Natural killer cell (primary cell): ENCODE measurements around the gene SLC16A13. TPM values are rescaled to one million over a fixed set of nuclear protein-coding genes. Genes with fewer than 3 reads are reported as not detected.
A peak's percentile ranks its signal among the peaks of the same experiment; 100 is the strongest.

ENCODE experiments used
- ATAC-seq, 3 donors: fragments of 150-1000 bp in 2 of 3; fragments of 200-7000 bp in 1 of 3; cut with Tn5 transposase; 1 replicate in 1 of 3; 2 replicates in 2 of 3; pipeline ENCODE4 v1.10.0; 2021; ENCODE audit warnings: mild to moderate bottlenecking in 2 of 3, moderate library complexity in 2 of 3
- DNase-seq, 2 donors: peaks; one replicate each; pipeline versions ENCODE4 v3.0.0 to v3.0.0-alpha.2; 2013 to 2021; ENCODE audit warnings: mixed read lengths in 1 of 2
- H3K27ac ChIP-seq: one replicate; pipeline ENCODE4 v1.5.1; 2013; ENCODE audit warnings: mild to moderate bottlenecking, low read length
- H3K27me3 ChIP-seq: one replicate; pipeline ENCODE4 v1.6.1; 2013; ENCODE audit warnings: low read length; ENCODE audit not compliant: control insufficient read depth, insufficient read depth
- H3K36me3 ChIP-seq: one replicate; pipeline ENCODE4 v1.6.1; 2013; ENCODE audit warnings: low read length; ENCODE audit not compliant: control insufficient read depth, insufficient read depth
- H3K4me1 ChIP-seq: one replicate; pipeline ENCODE4 v1.6.1; 2013; ENCODE audit warnings: low read length; ENCODE audit not compliant: control insufficient read depth, insufficient read depth
- H3K4me3 ChIP-seq: one replicate; pipeline ENCODE4 v1.5.1; 2013; ENCODE audit warnings: low read length
- H3K9me3 ChIP-seq: one replicate; pipeline ENCODE4 v1.6.1; 2013; ENCODE audit warnings: low read length; ENCODE audit not compliant: control insufficient read depth, insufficient read depth
- H3K27ac Mint-ChIP-seq, 2 donors: one replicate each; pipeline ENCODE4 v1.8.0; 2022; ENCODE audit warnings: mild to moderate bottlenecking in 2 of 2, mixed read lengths in 2 of 2, moderate library complexity in 1 of 2
- H3K27me3 Mint-ChIP-seq, 2 donors: one replicate each; pipeline ENCODE4 v1.8.0; 2022; ENCODE audit warnings: low read depth in 2 of 2, mixed read lengths in 2 of 2
- H3K36me3 Mint-ChIP-seq: one replicate; pipeline ENCODE4 v1.8.0; 2022; ENCODE audit warnings: mixed read lengths
- H3K4me1 Mint-ChIP-seq, 2 donors: one replicate each; pipeline ENCODE4 v1.8.0; 2022; ENCODE audit warnings: mixed read lengths in 2 of 2
- H3K4me3 Mint-ChIP-seq: one replicate; pipeline ENCODE4 v1.8.0; 2022; ENCODE audit warnings: mild to moderate bottlenecking, moderate library complexity, mixed read lengths
- H3K9me3 Mint-ChIP-seq, 2 donors: one replicate each; pipeline ENCODE4 v1.8.0; 2022; ENCODE audit warnings: mixed read lengths in 2 of 2
- WGBS: methylation state at CpG from one replicate; pipeline ENCODE4 v1.1.7; 2013; ENCODE audit warnings: missing lambda C conversion rate; ENCODE audit not compliant: insufficient coverage; 5-methylcytosine and 5-hydroxymethylcytosine counted together
- intact Hi-C: fragments of 100-400 bp; cut with micrococcal nuclease; formaldehyde crosslinking; loops from one replicate; pipeline ENCODE4 v1.14.2; 2022
- total RNA-seq, 4 donors: library from RNA; stranded (reverse); fragments of 120-200 nt in 1 of 4; gene quantifications; one replicate each; pipeline versions ENCODE4 v1.2.3 to v1.2.4, GENCODE V29; 2013 to 2022
- TF ChIP-seq, protein P1 (sequence below): fragments of 200-600 bp; IDR thresholded peaks from one replicate; pipeline ENCODE4 v1.8.0; 2022; ENCODE audit warnings: antibody characterized with exemption

Gene SLC16A13
- total RNA-seq, 3 donors from 2014 or later (not counting 1 experiment from before 2014, with no cell fraction given): 4.8 to 7.0 (median 6.0) TPM

DNA sequence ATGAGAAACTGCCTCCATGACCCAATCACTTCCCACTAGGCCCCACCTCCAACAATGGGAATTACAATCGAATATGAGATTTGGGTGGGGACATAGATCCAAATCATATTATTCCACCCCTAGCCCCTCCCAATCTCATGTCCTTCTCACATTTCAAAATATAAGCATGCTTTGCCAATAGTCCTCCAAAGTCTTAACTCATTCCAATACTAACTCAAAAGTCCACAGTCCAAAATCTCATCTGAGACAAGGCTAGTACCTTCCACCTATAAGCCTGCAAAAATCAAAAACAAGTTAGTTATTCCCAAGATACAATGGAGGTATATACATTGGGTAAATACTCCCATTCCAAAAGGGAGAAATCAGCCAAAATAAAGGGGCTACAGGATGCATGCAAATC is 31.4 kb downstream of the SLC16A13 start:
- Histone ChIP-seq H3K27me3 (no peaks in the 10 kb centered on the region), H3K36me3 (no peaks in the 10 kb centered on the region), H3K4me3 (no peak overlapping the region), H3K4me1 (no peaks in the 10 kb centered on the region), H3K9me3 (peaks cover 13% of the 10 kb centered on the region), H3K27ac (no peak overlapping the region)
- intact Hi-C loops: no loop called here
- Mint-ChIP-seq H3K27me3 (peaks cover 0 to 12% of the 10 kb centered on the region in 2 donors), H3K9me3 (peaks cover 8% of the 10 kb centered on the region in 2 donors), H3K27ac (no peak overlapping the region), H3K4me3 (no peak overlapping the region), H3K4me1 (peaks cover 0 to 6% of the 10 kb centered on the region in 2 donors), H3K36me3 (peaks cover 12% of the 10 kb centered on the region)
- 100% methylated on average over 1 of the region's 1 CpG for WGBS
- TF ChIP-seq, protein P1, sequence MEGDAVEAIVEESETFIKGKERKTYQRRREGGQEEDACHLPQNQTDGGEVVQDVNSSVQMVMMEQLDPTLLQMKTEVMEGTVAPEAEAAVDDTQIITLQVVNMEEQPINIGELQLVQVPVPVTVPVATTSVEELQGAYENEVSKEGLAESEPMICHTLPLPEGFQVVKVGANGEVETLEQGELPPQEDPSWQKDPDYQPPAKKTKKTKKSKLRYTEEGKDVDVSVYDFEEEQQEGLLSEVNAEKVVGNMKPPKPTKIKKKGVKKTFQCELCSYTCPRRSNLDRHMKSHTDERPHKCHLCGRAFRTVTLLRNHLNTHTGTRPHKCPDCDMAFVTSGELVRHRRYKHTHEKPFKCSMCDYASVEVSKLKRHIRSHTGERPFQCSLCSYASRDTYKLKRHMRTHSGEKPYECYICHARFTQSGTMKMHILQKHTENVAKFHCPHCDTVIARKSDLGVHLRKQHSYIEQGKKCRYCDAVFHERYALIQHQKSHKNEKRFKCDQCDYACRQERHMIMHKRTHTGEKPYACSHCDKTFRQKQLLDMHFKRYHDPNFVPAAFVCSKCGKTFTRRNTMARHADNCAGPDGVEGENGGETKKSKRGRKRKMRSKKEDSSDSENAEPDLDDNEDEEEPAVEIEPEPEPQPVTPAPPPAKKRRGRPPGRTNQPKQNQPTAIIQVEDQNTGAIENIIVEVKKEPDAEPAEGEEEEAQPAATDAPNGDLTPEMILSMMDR: no peak
- DNase-seq (no peak), ATAC-seq (no peak)

DNA sequence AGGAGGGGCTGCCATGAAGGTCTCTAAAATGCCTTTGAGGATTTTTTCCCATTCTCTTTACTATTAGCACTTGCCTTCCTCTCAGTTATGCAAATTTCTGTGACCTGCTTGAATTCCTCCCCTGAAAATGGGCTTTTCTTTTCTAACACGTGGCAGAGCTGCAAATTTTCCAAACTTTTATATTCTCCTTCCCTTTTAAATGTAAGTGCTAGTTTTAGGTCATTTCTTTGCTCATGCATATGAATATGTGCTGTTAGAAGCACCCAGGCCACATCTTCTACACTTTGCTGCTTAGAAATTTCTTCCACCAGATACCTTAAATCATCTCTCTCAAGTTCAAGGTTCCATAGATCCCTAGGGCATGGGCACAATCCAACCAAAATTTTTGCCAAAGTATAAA is 32.5 kb downstream of the SLC16A13 start:
- Mint-ChIP-seq H3K9me3 (peaks cover 8% of the 10 kb centered on the region in 2 donors), H3K27me3 (peaks cover 0 to 12% of the 10 kb centered on the region in 2 donors)
- ATAC-seq: no peak

DNA sequence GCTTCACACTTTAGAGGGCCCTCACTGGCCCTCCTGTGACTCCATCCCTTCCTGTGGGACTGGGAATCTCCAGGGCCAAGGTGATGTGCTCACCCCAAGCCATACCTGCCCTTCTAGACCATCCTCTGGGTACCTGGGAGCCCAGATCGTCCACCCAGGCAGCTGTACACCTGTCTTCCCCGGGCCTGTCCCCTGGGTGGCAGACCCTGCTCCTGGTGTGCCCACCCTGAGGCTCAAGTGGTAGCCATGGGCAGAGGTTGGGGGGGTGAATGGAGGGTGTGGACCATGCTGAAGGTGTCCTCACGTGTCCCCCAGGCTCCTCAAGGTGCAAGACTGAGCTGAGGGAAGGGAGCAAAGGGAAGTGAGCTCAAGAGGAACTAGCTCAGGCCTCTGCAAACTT is 34.9 kb downstream of the SLC16A13 start:
- Mint-ChIP-seq H3K9me3 (peaks cover 8% of the 10 kb centered on the region in 2 donors), H3K36me3 (peaks cover 12% of the 10 kb centered on the region), H3K4me3 (no peak overlapping the region), H3K27ac (no peak overlapping the region), H3K4me1 (peaks cover 0 to 6% of the 10 kb centered on the region in 2 donors), H3K27me3 (peaks cover 0 to 4% of the 10 kb centered on the region in 2 donors)
- H3K4me3 ChIP-seq: no peak overlapping the region
- DNase-seq (no peak), ATAC-seq (no peak)
- TF ChIP-seq, protein P1: no peak
- H3K36me3 ChIP-seq: no peaks in the 10 kb centered on the region
- no peaks in the 10 kb centered on the region for H3K4me1 ChIP-seq
- H3K27me3 ChIP-seq: no peaks in the 10 kb centered on the region
- WGBS: 76% methylated on average over 3 of the region's 3 CpGs
- H3K9me3 ChIP-seq: peaks cover 13% of the 10 kb centered on the region
- intact Hi-C loops: no loop called here
- H3K27ac ChIP-seq: no peak overlapping the region

More for the DNA sequence above, 32.5 kb downstream of the SLC16A13 start:
- Mint-ChIP-seq H3K36me3 (peaks cover 12% of the 10 kb centered on the region), H3K27ac (no peak overlapping the region), H3K4me1 (peaks cover 0 to 6% of the 10 kb centered on the region in 2 donors), H3K4me3 (no peak overlapping the region)
- no peak overlapping the region for H3K27ac ChIP-seq
- H3K4me3 ChIP-seq: no peak overlapping the region
- intact Hi-C loops: no loop called here
- TF ChIP-seq, protein P1: no peak
- H3K4me1 ChIP-seq: no peaks in the 10 kb centered on the region
- no peaks in the 10 kb centered on the region for H3K36me3 ChIP-seq
- peaks cover 13% of the 10 kb centered on the region for H3K9me3 ChIP-seq
- no peaks in the 10 kb centered on the region for H3K27me3 ChIP-seq
- WGBS: no CpG with 5 or more reads among the region's 1 CpG
- no peak for DNase-seq

DNA sequence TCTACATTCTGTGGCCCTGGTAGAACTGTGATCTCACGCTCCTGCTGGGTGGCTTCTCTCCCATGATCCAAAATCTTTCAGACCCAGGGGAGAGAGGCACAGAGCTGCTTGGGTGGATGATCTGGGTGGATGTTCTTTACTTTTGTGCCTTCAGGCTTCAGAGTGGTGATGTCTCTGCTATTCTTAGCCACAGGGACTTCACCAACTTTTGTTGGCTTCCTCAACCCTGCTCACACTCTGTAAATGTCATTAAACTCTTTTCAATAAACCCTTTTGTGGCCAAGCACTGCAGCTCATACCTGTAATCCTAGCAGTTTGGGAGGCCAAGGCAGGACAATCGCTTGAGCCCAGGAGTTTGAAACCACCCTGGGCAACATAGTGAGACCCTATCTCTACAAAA is 36.6 kb downstream of the SLC16A13 start:
- no peaks in the 10 kb centered on the region for H3K27me3 ChIP-seq
- Mint-ChIP-seq H3K27ac (no peak overlapping the region), H3K9me3 (peaks cover 8% of the 10 kb centered on the region in 2 donors), H3K4me3 (no peak overlapping the region), H3K4me1 (peaks cover 0 to 13% of the 10 kb centered on the region in 2 donors), H3K27me3 (peaks cover 0 to 4% of the 10 kb centered on the region in 2 donors), H3K36me3 (peaks cover 12% of the 10 kb centered on the region)
- H3K36me3 ChIP-seq: no peaks in the 10 kb centered on the region
- DNase-seq (no peak), ATAC-seq (peak in 1 of 3 donors; percentile 2)
- intact Hi-C loops: no loop called here
- H3K4me3 ChIP-seq: no peak overlapping the region
- H3K27ac ChIP-seq: no peak overlapping the region
- H3K9me3 ChIP-seq: peaks cover 13% of the 10 kb centered on the region
- no peaks in the 10 kb centered on the region for H3K4me1 ChIP-seq
- TF ChIP-seq, protein P1: no peak
- WGBS: 79% methylated on average over 2 of the region's 2 CpGs
